NCI-H146 treated with DMSO at 0.1 percent for 48 hours (cell line): ENCODE measurements around the gene KRTAP15-1.

Experiments used
- DNase-seq: peaks from one replicate; lab custom pipeline; 2025; ENCODE audit not compliant: unreplicated experiment; lab: John Stamatoyannopoulos, UW

KRTAP15-1 gene

GRCh38 chr21:30487336-30487735 is 47.3 kb downstream of the KRTAP15-1 start, which contains the start of gene KRTAP19-2:
Gene KRTAP19-2, minus strand, starts transcription at chr21:30487436. Its CDS starts 88 bp downstream, at chr21:30487348.
- no peak for DNase-seq
